ENCODE measurements around the gene CASP8AP2. TPM values are rescaled to one million over a fixed set of nuclear protein-coding genes. Genes with fewer than 3 reads are reported as not detected.

CASP8AP2 gene
- polyA plus RNA-seq, 3 donors, result 3.5 to 10.5 (median 7.4) TPM

DNA sequence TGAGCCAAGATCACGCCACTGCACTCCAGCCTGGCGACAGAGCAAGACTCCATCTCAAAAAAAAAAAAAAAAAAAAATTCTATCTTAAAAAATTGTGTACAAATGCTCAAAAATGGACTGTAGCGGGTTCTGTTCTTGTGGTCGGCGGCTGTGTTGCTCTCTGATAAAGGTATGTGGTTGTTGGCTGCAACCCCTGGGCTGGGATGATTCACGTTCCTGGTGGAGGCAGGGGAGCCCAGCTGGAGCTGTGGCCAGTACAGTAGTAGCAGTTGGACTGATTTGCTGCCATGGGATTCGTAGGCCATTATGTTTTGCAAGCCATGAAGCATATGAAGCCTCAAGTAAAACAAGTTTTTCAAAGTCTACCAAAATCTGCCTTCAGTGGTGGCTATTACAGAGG is 32.4 kb upstream of the CASP8AP2 start:
- no peaks in the 10 kb centered on the region for H3K79me2 ChIP-seq (ENCODE audit: insufficient read depth, low read length)
- 81% methylated on average over 4 of the region's 7 CpGs for WGBS (ENCODE audit: insufficient coverage)

GRCh38 chr6:89799096-89799495 is 30.6 kb upstream of the CASP8AP2 start:
- Histone ChIP-seq H4K20me1 (ENCODE audit: insufficient read depth, low read length) (no peaks in the 10 kb centered on the region), H3K27me3 (ENCODE audit: control insufficient read depth in 2 of 2, insufficient read depth in 2 of 2, low read length in 2 of 2) (no peaks in the 10 kb centered on the region), H3K9ac (ENCODE audit: insufficient read depth, low read length, poor library complexity, severe bottlenecking) (no peak overlapping the region), H3K9me3 (replicated peaks in 1 of 2; ENCODE audit: control insufficient read depth in 1 of 2, insufficient read depth in 1 of 2, low read length in 2 of 2) (no peaks in the 10 kb centered on the region), H3K4me2 (replicated peaks; ENCODE audit: extremely low read depth, low read length, poor library complexity, severe bottlenecking) (no peak overlapping the region), H3K79me2 (ENCODE audit: insufficient read depth, low read length) (no peaks in the 10 kb centered on the region), H3K27ac (ENCODE audit: low read depth in 1 of 2, low read length in 2 of 2) (no peak overlapping the region), H2AFZ (ENCODE audit: insufficient read depth, low read depth, low read length, poor library complexity, severe bottlenecking) (no peak overlapping the region), H3K4me3 (replicated peaks in 1 of 3; ENCODE audit: low read depth in 2 of 3, low read length in 3 of 3) (no peak overlapping the region), H3K4me1 (ENCODE audit: control insufficient read depth in 1 of 2, insufficient read depth in 2 of 2, low read length in 2 of 2) (peaks cover 0 to 3% of the 10 kb centered on the region in 2 donors), H3K36me3 (replicated peaks in 1 of 2; ENCODE audit: control insufficient read depth in 1 of 2, insufficient read depth in 2 of 2, low read length in 2 of 2) (peaks cover 3 to 41% of the 10 kb centered on the region in 2 donors)
- H3K9me3 Mint-ChIP-seq, result no peaks in the 10 kb centered on the region
- no peak overlapping the region for H3K4me3 Mint-ChIP-seq
- H3K36me3 Mint-ChIP-seq, result peaks cover 42 to 47% of the 10 kb centered on the region in 2 donors
- peaks cover 8% of the 10 kb centered on the region for H3K4me1 Mint-ChIP-seq
- WGBS (ENCODE audit: insufficient coverage), result 98% methylated on average over 8 of the region's 8 CpGs
- no peak for DNase-seq
- peak overlapping the region in 1 of 7 donors; percentile 25 for H3K27ac Mint-ChIP-seq
- TF ChIP-seq CTCF (IDR thresholded peaks at IDR 0.05), result no peak
- no peaks in the 10 kb centered on the region for H3K27me3 Mint-ChIP-seq (ENCODE audit: low read depth in 3 of 3)
- intact Hi-C loops (cut with micrococcal nuclease), result no loop called here

More for the DNA sequence above, 32.4 kb upstream of the CASP8AP2 start:
- H3K27ac ChIP-seq (ENCODE audit: low read depth in 1 of 2, low read length in 2 of 2), result no peak overlapping the region
- no peak for DNase-seq
- no peaks in the 10 kb centered on the region for H3K27me3 ChIP-seq (ENCODE audit: control insufficient read depth in 2 of 2, insufficient read depth in 2 of 2, low read length in 2 of 2)
- TF ChIP-seq CTCF (IDR thresholded peaks at IDR 0.05), result no peak
- no peak overlapping the region for H3K4me3 Mint-ChIP-seq
- H3K27me3 Mint-ChIP-seq (ENCODE audit: low read depth in 3 of 3), result no peaks in the 10 kb centered on the region
- H3K4me1 Mint-ChIP-seq, result peaks cover 11% of the 10 kb centered on the region
- no peak overlapping the region for H2AFZ ChIP-seq (ENCODE audit: insufficient read depth, low read depth, low read length, poor library complexity, severe bottlenecking)
- no peaks in the 10 kb centered on the region for H3K9me3 Mint-ChIP-seq
- no peak overlapping the region for H3K27ac Mint-ChIP-seq
- H3K9ac ChIP-seq (ENCODE audit: insufficient read depth, low read length, poor library complexity, severe bottlenecking), result no peak overlapping the region
- peaks cover 3 to 44% of the 10 kb centered on the region in 2 donors for H3K36me3 ChIP-seq (replicated peaks in 1 of 2; ENCODE audit: control insufficient read depth in 1 of 2, insufficient read depth in 2 of 2, low read length in 2 of 2)
- peaks cover 0 to 3% of the 10 kb centered on the region in 2 donors for H3K4me1 ChIP-seq (ENCODE audit: control insufficient read depth in 1 of 2, insufficient read depth in 2 of 2, low read length in 2 of 2)
- no peaks in the 10 kb centered on the region for H3K9me3 ChIP-seq (replicated peaks in 1 of 2; ENCODE audit: control insufficient read depth in 1 of 2, insufficient read depth in 1 of 2, low read length in 2 of 2)
- no peak overlapping the region for H3K4me2 ChIP-seq (replicated peaks; ENCODE audit: extremely low read depth, low read length, poor library complexity, severe bottlenecking)
- intact Hi-C loops (cut with micrococcal nuclease), result no loop called here
- peaks cover 49 to 53% of the 10 kb centered on the region in 2 donors for H3K36me3 Mint-ChIP-seq
- H3K4me3 ChIP-seq (replicated peaks in 1 of 3; ENCODE audit: low read depth in 2 of 3, low read length in 3 of 3), result no peak overlapping the region
- H4K20me1 ChIP-seq (ENCODE audit: insufficient read depth, low read length), result no peaks in the 10 kb centered on the region
